T-cell (primary cell): ENCODE results near the gene FBRSL1. TPM values are rescaled to one million over a fixed set of nuclear protein-coding genes. Genes with fewer than 3 reads are reported as not detected.

Source experiments
- ATAC-seq, 4 experiments: fragments of 200-7000 bp in 3 of 4; fragments of 150-1000 bp in 1 of 4; cut with Tn5 transposase; replicated peaks in 1 of 4; 1 replicate in 3 of 4; 2 replicates in 1 of 4; pipeline ENCODE4 v1.10.0; 2021; ENCODE audit warnings: moderate library complexity in 3 of 4, mild to moderate bottlenecking in 2 of 4, moderate number of reproducible peaks in 1 of 4
- CTCF ChIA-PET, 2 donors: fragments of 300-600 bp; sonication (Branson Sonifier 250); formaldehyde crosslinking; loops; one replicate each; lab custom pipeline; 2022; ENCODE audit warnings: antibody characterized with exemption in 2 of 2; lab: Charles Lee
- POLR2A ChIA-PET, 2 donors: fragments of 300-600 bp; sonication (Branson Sonifier 250); formaldehyde crosslinking; loops; one replicate each; lab custom pipeline; 2022; ENCODE audit warnings: antibody characterized with exemption in 2 of 2; lab: Charles Lee
- DNase-seq, 35 experiments: peaks; one replicate each; pipeline versions ENCODE4 v3.0.0 to v3.0.0-alpha.2; 2013 to 2023
- H3K27ac ChIP-seq: one replicate; pipeline ENCODE4 v1.5.1; 2013; ENCODE audit warnings: low read length
- H3K27me3 ChIP-seq, 2 experiments: replicated peaks in 1 of 2; 1 replicate in 1 of 2; 2 replicates in 1 of 2; pipeline versions ENCODE4 v1.6.1 to v1.7.0; 2013; ENCODE audit warnings: low read length in 1 of 2, mixed read lengths in 1 of 2; ENCODE audit not compliant: control insufficient read depth in 2 of 2, insufficient read depth in 2 of 2; ENCODE audit errors: extremely low read depth in 1 of 2
- H3K36me3 ChIP-seq, 2 donors: 1 replicate in 1 of 2; 2 replicates in 1 of 2; pipeline versions ENCODE4 v1.6.1 to v1.7.0; 2013; ENCODE audit warnings: low read length in 1 of 2; ENCODE audit not compliant: control insufficient read depth in 2 of 2, insufficient read depth in 1 of 2; ENCODE audit errors: extremely low read depth in 1 of 2
- H3K4me1 ChIP-seq, 2 experiments: 1 replicate in 1 of 2; 2 replicates in 1 of 2; pipeline versions ENCODE4 v1.6.1 to v1.7.0; 2013; ENCODE audit warnings: low read length in 2 of 2, mixed read lengths in 1 of 2; ENCODE audit not compliant: insufficient read depth in 2 of 2, control insufficient read depth in 1 of 2; ENCODE audit errors: extremely low read depth in 1 of 2
- H3K4me3 ChIP-seq, 2 donors: 1 replicate in 1 of 2; 2 replicates in 1 of 2; pipeline versions ENCODE4 v1.5.1 to v1.7.0; 2013; ENCODE audit warnings: mild to moderate bottlenecking in 2 of 2, low read length in 1 of 2, moderate library complexity in 1 of 2; ENCODE audit not compliant: control insufficient read depth in 1 of 2; ENCODE audit errors: extremely low read depth in 1 of 2
- H3K9me3 ChIP-seq: 2 replicates; pipeline ENCODE4 v1.7.0; 2013
- H3K27ac Mint-ChIP-seq, 2 donors: one replicate each; pipeline ENCODE4 v1.8.0; 2020 to 2021; ENCODE audit warnings: mild to moderate bottlenecking in 2 of 2, mixed read lengths in 2 of 2
- H3K27me3 Mint-ChIP-seq, 2 donors: one replicate each; pipeline ENCODE4 v1.8.0; 2021 to 2022; ENCODE audit warnings: mixed read lengths in 2 of 2
- H3K36me3 Mint-ChIP-seq: one replicate; pipeline ENCODE4 v1.8.0; 2021; ENCODE audit warnings: mixed read lengths
- H3K4me1 Mint-ChIP-seq, 3 donors: one replicate each; pipeline ENCODE4 v1.8.0; 2020 to 2022; ENCODE audit warnings: mixed read lengths in 3 of 3, mild to moderate bottlenecking in 1 of 3
- H3K4me3 Mint-ChIP-seq, 3 donors: one replicate each; pipeline ENCODE4 v1.8.0; 2020 to 2022; ENCODE audit warnings: mild to moderate bottlenecking in 3 of 3, mixed read lengths in 3 of 3, moderate library complexity in 3 of 3
- H3K9me3 Mint-ChIP-seq, 3 donors: one replicate each; pipeline ENCODE4 v1.8.0; 2020 to 2022; ENCODE audit warnings: mixed read lengths in 3 of 3
- WGBS: methylation state at CpG from one replicate; pipeline ENCODE4 v1.1.5; 2013; ENCODE audit warnings: missing lambda C conversion rate; ENCODE audit not compliant: insufficient coverage; 5-methylcytosine and 5-hydroxymethylcytosine counted together
- total RNA-seq, 35 experiments: library from RNA in 6 of 35; stranded (reverse) in 6 of 35; fragments of 120-200 nt in 1 of 35; gene quantifications; one replicate each; pipeline versions ENCODE4 v1.2.1 to v1.2.4 and lab custom pipeline; 2013 to 2026

FBRSL1 gene
- total RNA-seq, 5 donors from 2014 or later (not counting 1 experiment from before 2014, with no cell fraction given) = 82.1 to 114 (median 99.3) TPM

DNA sequence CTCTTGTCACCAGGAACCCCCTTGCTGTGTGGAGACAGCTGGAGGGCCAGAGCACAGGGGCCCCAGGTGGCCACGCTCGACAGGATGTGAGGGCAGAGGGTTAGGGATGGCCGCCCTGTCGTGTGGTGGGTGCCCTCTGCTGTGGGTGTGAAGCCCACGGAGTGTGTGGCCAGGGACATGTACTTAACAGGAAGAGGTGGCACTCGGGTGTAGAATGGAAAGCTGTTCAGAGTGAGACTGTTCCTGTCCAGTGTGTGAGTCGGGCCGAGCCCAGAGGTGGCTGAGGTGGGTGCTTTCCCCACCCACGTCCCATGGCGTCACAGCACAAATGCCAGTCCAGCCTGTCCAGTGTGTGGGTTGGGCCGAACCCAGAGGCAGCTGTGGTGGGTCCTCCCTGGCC lies 47.1 kb downstream of the FBRSL1 start:
- no peak overlapping the region for H3K4me3 ChIP-seq
- CTCF ChIA-PET = no interaction called here
- H3K9me3 ChIP-seq = no peaks in the 10 kb centered on the region
- peaks cover 0 to 5% of the 10 kb centered on the region in 2 donors for H3K36me3 ChIP-seq
- peaks cover 4% of the 10 kb centered on the region for H3K36me3 Mint-ChIP-seq
- POLR2A ChIA-PET = no interaction called here
- no peak overlapping the region for H3K4me3 Mint-ChIP-seq
- no peaks in the 10 kb centered on the region for H3K4me1 ChIP-seq
- H3K9me3 Mint-ChIP-seq = peaks cover 0 to 9% (median 4%) of the 10 kb centered on the region in 3 donors
- peaks cover 2 to 14% (median 5%) of the 10 kb centered on the region in 3 donors for H3K4me1 Mint-ChIP-seq
- ATAC-seq = no peak
- H3K27ac ChIP-seq = no peak overlapping the region
- no peak for DNase-seq
- no peaks in the 10 kb centered on the region for H3K27me3 ChIP-seq
- 65% methylated on average over 11 of the region's 11 CpGs for WGBS
- H3K27me3 Mint-ChIP-seq = no peaks in the 10 kb centered on the region
- no peak overlapping the region for H3K27ac Mint-ChIP-seq

DNA sequence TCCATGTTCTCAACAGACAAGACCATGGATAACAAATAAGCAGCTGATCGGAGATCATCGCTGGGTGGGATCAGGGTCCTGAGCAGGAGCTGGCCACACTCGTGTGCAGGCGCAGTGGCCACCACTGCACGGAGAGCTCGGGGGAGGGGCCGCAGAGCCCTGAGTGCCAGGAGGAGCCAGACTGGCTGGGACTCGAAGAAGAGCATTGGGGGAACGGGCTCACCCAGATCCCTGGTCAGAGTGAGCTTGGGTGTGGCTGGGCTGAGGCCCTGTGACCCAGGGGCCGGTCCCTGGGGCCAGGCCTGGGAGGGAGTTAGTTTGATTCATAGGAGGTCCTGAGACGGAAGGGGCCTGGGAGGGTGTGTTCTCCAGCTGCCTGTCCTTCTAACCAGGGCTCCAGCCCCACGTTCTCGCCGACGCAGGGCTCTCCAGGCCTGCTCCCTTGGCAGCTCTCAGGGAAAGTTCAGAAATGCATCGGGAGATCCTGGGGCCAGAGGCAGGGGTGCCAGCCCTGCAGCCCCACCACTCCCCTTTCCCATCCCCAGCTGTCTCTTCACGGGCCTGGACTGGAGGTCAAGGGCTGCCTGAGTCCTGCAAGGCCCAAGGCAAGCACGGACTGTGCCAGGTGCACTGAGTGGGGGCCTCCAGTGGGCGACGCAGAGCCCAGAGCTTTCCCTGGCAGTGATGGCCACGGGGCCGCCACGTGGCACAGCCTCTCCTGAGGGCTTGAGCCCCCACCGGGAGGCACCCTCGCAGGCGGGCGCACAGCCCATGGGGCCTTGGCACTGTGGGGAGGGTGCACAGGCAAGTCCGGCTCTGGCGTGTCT lies 48.1 kb downstream of the FBRSL1 start:
- H3K4me3 Mint-ChIP-seq = no peak overlapping the region
- WGBS = 96% methylated on average over 29 of the region's 29 CpGs
- CTCF ChIA-PET = no interaction called here

DNA sequence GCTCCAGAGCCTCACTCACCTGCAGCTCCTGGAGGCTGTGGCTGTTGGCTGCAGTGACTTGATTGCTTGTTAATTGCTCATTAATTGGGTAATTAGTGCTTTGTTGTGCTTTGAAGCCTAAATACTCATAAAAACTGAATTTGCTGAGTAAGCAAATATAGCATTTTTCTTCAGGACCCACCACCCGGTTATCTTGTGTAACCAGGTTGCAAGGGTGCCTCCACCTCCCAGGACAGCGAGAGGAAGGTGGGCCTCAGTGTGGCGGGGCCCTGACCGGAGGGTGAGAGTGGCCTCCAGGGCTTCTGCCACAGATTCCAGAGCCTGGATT lies 48.7 kb downstream of the FBRSL1 start:
- ChIA-PET CTCF (no interaction called here), POLR2A (no interaction called here)
- H3K36me3 ChIP-seq = peaks cover 0 to 2% of the 10 kb centered on the region in 2 donors
- H3K27me3 ChIP-seq = no peaks in the 10 kb centered on the region
- no peak overlapping the region for H3K4me3 ChIP-seq
- Mint-ChIP-seq H3K36me3 (peaks cover 1% of the 10 kb centered on the region), H3K27me3 (no peaks in the 10 kb centered on the region), H3K4me3 (no peak overlapping the region), H3K9me3 (peaks cover 0 to 9% (median 4%) of the 10 kb centered on the region in 3 donors), H3K27ac (no peak overlapping the region), H3K4me1 (peaks cover 10 to 17% (median 13%) of the 10 kb centered on the region in 3 donors)
- ATAC-seq (no peak), DNase-seq (no peak)
- H3K9me3 ChIP-seq = no peaks in the 10 kb centered on the region
- 96% methylated on average over 4 of the region's 4 CpGs for WGBS
- H3K27ac ChIP-seq = no peak overlapping the region
- peaks cover 0 to 14% of the 10 kb centered on the region in 2 experiments for H3K4me1 ChIP-seq

More for the DNA sequence above, 48.1 kb downstream of the FBRSL1 start:
- Mint-ChIP-seq H3K4me1 (peaks cover 6 to 14% (median 7%) of the 10 kb centered on the region in 3 donors), H3K27me3 (no peaks in the 10 kb centered on the region), H3K27ac (no peak overlapping the region), H3K9me3 (peaks cover 0 to 9% (median 4%) of the 10 kb centered on the region in 3 donors), H3K36me3 (peaks cover 4% of the 10 kb centered on the region)
- no peak overlapping the region for H3K4me3 ChIP-seq
- H3K36me3 ChIP-seq = peaks cover 0 to 2% of the 10 kb centered on the region in 2 donors
- no peaks in the 10 kb centered on the region for H3K27me3 ChIP-seq
- DNase-seq = no peak
- peaks cover 0 to 9% of the 10 kb centered on the region in 2 experiments for H3K4me1 ChIP-seq
- no peak overlapping the region for H3K27ac ChIP-seq
- POLR2A ChIA-PET = no interaction called here
- H3K9me3 ChIP-seq = no peaks in the 10 kb centered on the region
- ATAC-seq = no peak

DNA sequence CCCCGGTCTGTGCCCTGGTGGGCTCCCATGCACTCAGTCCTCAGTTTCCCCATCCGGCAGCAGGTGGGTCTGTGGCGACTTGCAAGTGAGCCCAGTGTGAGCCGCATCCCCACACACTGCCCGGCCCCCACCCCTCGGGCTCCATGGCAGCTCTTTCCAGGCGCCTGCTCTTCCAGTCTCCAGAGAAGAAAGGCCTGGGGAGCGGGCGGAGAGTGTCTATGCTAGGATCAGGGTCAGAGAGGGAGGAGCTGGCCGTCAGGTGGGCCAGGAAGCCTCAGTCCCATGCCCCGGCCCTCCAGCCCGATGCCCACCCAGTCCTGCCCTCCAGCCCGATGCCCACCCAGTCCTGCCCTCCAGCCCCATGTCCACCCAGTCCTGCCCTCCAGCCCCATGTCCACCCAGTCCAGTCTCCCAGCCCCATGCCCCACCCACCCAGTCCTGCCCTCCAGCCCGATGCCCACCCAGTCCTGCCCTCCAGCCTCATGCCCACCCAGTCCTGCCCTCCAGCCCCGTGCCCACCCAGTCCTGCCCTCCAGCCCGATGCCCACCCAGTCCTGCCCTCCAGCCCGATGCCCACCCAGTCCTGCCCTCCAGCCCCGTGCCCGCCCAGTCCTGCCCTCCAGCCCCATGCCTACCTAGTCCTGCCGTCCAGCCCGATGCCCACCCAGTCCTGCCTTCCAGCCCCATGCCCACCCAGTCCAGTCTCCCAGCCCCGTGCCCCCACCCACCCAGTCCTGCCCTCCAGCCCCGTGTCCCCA lies 49.2 kb downstream of the FBRSL1 start:
- H3K27ac ChIP-seq = no peak overlapping the region
- POLR2A ChIA-PET = no interaction called here
- Mint-ChIP-seq H3K4me3 (no peak overlapping the region), H3K36me3 (no peaks in the 10 kb centered on the region), H3K27ac (no peak overlapping the region), H3K9me3 (peaks cover 0 to 9% (median 4%) of the 10 kb centered on the region in 3 donors), H3K27me3 (no peaks in the 10 kb centered on the region), H3K4me1 (peaks cover 10 to 23% (median 13%) of the 10 kb centered on the region in 3 donors)
- DNase-seq (no peak), ATAC-seq (no peak)
- H3K9me3 ChIP-seq = no peaks in the 10 kb centered on the region
- peaks cover 2 to 20% of the 10 kb centered on the region in 2 experiments for H3K4me1 ChIP-seq
- no peak overlapping the region for H3K4me3 ChIP-seq
- H3K27me3 ChIP-seq = no peaks in the 10 kb centered on the region
- H3K36me3 ChIP-seq = peaks cover 0 to 2% of the 10 kb centered on the region in 2 donors
- WGBS = 90% methylated on average over 9 of the region's 23 CpGs
- CTCF ChIA-PET = no interaction called here

DNA sequence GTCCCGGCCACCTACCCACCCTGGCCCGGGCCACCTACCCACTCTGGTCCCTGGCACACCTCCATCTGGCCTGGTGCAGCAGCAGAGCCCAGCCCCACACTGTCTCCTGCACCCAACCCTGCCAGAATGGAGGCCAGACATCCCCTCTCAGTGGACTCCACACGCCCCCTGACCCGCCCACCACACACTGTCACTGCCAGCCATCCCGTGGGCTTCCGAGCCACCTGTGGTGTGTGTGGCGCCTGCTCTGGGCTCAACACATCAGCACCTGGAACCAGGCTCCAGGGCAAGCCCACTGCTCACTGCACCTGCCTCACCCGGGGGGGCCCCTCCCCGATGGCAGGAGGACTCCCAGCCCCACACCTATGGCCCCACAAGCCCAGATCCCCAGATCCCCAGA lies 50.5 kb downstream of the FBRSL1 start:
- no peaks in the 10 kb centered on the region for H3K9me3 ChIP-seq
- CTCF ChIA-PET = no interaction called here
- 81% methylated on average over 9 of the region's 9 CpGs for WGBS
- Mint-ChIP-seq H3K9me3 (peaks cover 0 to 9% (median 0%) of the 10 kb centered on the region in 3 donors), H3K4me1 (peaks cover 14 to 24% (median 15%) of the 10 kb centered on the region in 3 donors), H3K36me3 (peaks cover 4% of the 10 kb centered on the region), H3K4me3 (no peak overlapping the region), H3K27ac (no peak overlapping the region), H3K27me3 (no peaks in the 10 kb centered on the region)
- no peak for ATAC-seq
- H3K27me3 ChIP-seq = no peaks in the 10 kb centered on the region
- POLR2A ChIA-PET = no interaction called here
- H3K4me1 ChIP-seq = peaks cover 4 to 20% of the 10 kb centered on the region in 2 experiments
- peaks cover 0 to 2% of the 10 kb centered on the region in 2 donors for H3K36me3 ChIP-seq
- H3K27ac ChIP-seq = no peak overlapping the region
- no peak for DNase-seq
- no peak overlapping the region for H3K4me3 ChIP-seq

DNA sequence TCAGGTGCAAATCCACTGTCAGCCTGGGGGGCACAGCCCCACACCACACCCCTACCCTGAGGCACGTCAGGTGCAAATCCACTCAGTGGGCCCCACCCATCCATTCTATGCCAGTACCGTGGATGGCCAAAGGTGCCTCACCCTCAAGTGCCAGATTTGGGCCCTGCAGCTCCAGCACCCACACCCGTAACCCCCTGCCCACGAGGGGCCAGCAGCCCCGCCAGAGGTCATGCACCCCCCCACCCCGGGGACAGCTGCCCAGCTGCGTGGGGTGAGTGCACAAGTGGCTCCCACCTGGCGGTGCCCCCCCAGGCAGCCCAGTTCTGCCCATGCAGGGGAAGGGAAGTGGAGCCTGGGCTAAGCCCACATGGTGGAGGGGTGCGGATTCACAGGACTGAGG lies 51.2 kb downstream of the FBRSL1 start:
- ChIA-PET POLR2A (no interaction called here), CTCF (no interaction called here)
- ATAC-seq (no peak), DNase-seq (no peak)
- Histone ChIP-seq H3K4me1 (peaks cover 4 to 20% of the 10 kb centered on the region in 2 experiments), H3K9me3 (no peaks in the 10 kb centered on the region), H3K27me3 (no peaks in the 10 kb centered on the region), H3K27ac (no peak overlapping the region), H3K36me3 (peaks cover 0 to 2% of the 10 kb centered on the region in 2 donors), H3K4me3 (no peak overlapping the region)
- WGBS = 98% methylated on average over 4 of the region's 9 CpGs
- no peaks in the 10 kb centered on the region for H3K27me3 Mint-ChIP-seq
- H3K36me3 Mint-ChIP-seq = peaks cover 4% of the 10 kb centered on the region
- no peak overlapping the region for H3K27ac Mint-ChIP-seq
- peaks cover 14 to 17% (median 15%) of the 10 kb centered on the region in 3 donors for H3K4me1 Mint-ChIP-seq
- peaks cover 0 to 2% (median 0%) of the 10 kb centered on the region in 3 donors for H3K9me3 Mint-ChIP-seq
- no peak overlapping the region for H3K4me3 Mint-ChIP-seq
